HG03025 (cell line): ENCODE results near the gene NTRK2.

Experiments used
- ATAC-seq: cut with Tn5 transposase; IDR thresholded peaks from one replicate; pipeline ENCODE4 v1.9.1; 2021; ENCODE audit warnings: mild to moderate bottlenecking, moderate library complexity; ENCODE audit not compliant: unreplicated experiment, low FRiP score

NTRK2 gene

GRCh38 chr9:84773022-84773421 lies 103.5 kb downstream of the NTRK2 start:
- no peak for ATAC-seq

DNA sequence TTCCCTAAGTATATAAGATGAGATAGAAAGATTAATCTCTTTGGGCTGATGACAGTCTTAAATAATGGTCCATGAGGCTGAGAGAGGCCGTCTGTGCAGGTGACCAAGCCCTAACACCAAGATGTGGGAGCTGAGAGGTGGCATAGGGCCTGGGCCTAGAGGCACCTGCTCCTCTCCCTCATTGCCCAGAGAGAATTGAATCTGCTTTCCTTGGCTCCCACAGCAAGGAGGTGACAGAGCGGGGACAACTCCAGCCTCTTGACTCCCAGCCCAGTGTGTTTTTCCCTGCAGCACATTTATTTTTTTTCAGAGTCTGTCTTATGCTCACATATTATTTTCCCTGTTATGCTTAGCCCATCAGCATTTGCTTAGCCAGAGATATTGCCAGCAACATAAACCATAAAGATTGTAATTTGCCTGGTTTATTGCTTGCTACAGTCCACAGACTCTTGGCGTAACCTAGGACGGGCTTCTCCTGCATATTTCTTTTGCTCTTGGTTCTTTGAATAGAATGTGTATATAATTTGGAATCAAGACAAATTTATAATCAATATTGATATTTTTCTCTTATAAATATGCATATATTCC lies 105.6 kb downstream of the NTRK2 start:
- ATAC-seq: no peak

GRCh38 chr9:84778570-84778969 lies 109.0 kb downstream of the NTRK2 start:
- ATAC-seq: no peak

DNA sequence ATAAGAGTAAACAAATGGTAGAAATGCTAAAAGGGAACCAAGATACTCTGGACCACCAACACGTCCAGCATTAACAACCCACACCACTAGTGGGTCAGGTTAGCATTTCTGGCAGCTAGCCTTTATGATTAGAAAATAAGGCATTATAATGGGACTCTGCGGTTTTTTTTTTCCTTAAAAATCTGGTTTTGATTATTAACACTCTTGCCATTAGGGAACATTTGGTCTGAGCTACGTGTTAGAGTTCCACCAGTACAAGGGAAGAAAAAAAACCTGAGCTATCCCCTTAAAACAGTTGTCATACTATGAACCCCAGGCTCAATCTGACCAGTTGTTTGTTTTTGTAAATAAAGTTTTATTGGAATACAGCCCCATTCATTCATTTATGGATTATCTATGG lies 110.4 kb downstream of the NTRK2 start:
- no peak for ATAC-seq

- ATAC-seq: no peak
Observed at GRCh38 chr9:84780385-84780784, 110.9 kb downstream of the NTRK2 start.

DNA sequence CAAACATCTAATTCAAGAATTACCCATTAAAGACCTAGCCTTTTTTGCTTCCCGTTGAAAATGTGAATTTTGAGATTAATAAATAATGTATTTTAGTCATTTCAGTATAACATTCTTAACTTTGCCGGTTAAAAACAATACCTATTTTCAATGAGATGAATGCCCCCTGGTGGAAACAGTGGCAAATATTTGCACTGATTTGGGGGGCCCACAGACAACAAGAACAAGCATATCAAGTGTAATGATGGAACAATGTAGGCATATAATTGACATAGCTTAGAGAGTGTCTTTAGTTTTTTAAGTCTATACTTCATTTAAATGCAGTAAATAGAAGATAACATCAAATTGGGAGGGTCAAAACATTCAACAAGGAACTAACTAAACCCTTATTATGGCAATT lies 111.9 kb downstream of the NTRK2 start:
- ATAC-seq: no peak

DNA sequence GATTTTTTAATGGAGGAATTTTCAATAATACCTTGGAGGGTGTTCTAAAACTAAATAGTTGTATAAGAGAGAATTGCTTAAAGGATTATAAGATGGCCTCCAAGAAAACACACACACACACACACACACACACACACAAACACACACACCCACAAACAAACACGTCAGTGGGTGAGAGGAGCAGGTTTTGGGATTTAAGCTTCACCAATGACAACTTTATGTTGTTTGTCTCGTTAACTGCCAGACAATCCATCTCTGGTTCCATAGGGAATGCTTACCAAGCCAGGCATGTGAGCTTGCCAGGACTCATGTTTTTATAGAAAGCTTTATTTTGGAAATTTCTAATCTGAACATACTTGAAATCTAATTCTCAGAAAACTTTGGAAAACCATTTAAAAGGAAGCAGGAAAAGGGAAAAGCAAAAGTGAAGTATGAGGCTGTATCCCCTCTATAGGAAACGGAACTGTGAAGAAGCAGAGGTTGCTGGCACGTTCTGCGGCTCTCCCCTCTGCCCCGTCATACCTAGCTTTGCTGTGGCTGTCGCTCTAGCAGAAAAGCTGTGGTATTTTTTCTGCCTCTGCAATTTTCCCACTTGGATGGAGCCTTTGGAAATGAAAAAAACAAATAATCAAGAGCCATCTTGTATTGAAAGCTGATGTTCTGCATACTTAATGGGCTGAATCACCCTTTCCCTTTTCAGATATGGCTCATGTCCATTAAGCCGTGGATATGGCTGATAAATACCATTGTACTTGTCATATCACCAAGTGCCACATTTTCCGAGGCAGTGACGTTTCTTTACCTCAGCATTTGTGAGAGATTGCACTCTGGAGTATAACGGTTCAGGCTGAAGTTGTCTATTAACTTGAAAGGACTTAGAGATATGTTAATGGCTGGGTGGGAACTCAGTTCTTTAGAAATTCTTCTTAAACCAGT lies 112.7 kb downstream of the NTRK2 start:
- ATAC-seq: no peak

DNA sequence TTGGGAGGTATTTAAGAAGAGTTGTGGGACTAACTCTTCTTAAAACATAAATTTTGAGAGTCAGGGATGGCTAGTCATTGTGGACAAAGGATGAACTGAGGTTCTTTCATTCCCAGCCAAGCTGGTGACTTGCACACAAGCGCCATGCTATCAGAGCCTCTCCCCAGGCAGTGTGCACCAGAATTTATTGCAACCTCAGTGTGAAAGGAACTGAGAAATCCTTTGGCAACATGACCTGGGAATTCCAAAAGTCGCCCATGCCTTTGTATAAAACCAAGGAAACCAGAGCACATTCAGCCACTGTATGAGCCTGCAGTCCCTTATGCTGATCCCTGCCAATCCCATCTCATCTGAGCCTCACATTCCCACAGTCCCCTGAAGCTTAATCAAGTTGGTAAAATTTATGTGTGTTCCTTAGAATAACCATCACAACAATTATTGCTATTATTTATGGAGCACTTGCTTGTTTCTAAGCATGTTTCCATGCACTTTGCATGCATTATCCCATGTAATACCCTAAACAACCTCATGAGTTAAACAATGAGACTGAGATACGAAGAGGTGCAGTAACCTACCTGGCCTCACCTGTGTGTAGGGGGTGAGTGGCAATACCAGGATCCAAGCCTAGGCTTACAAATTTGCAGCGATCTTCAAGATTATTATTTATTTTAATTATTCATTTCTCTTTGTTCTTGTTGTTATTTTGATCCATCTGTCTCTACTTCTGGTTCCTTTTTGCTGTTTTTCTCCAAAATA lies 116.4 kb downstream of the NTRK2 start:
- no peak for ATAC-seq

GRCh38 chr9:84788803-84789462 lies 119.4 kb downstream of the NTRK2 start:
- no peak for ATAC-seq

DNA sequence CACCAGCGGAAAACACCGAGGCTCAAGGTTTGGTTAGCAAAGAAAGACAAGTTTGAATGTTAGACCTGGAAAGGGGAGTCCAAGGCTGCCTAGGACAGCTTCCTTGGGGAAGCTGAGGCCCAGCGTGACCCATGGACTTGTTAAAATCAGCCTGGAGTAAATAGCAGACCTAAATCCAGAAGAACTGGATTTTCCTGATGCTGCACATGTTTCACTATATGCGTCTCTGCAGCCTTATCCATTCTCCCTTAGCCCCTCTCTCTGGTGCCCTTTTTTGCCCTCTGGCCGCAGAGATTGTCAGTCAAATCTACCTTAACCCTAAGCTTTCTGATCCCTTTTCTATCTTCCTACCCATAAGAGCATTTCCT lies 119.9 kb downstream of the NTRK2 start:
- no peak for ATAC-seq

DNA sequence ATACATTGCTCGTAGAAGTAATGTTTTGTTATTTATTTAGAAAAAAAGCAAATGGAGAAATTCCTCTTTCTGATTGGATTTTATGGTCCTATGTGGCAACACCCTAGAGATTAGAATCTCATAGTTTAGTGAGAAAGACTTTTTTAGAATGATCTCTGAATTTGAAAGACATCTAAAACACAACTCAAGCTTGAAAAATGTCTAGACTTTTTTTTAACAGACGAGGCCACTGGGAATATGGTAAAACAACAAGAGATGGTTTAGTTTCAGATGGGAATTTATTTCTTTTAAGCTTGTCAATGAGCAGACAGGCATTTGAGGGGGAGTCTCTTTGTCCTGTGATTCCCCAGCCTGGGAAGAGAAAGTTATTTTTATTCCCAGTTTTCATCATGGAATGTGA lies 122.1 kb downstream of the NTRK2 start:
- ATAC-seq: no peak

DNA sequence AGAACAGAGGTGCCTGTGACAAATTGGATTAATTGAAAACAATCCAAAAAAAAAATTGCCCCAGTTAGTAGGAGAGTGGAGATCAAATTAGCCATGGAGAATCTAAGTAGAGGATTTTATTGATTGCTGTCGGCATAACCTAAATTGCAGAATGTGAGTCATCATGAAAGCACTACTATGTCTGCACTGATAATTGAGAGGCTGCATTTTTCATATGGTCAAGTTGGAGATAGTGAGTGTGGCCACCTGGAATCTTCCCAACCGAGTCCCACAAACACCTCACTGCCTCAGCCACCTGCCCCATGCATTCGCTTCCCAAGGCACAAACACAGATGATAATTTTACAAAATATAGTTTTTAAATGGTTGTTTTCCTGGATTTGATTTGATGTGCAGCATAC lies 123.7 kb downstream of the NTRK2 start:
- no peak for ATAC-seq

DNA sequence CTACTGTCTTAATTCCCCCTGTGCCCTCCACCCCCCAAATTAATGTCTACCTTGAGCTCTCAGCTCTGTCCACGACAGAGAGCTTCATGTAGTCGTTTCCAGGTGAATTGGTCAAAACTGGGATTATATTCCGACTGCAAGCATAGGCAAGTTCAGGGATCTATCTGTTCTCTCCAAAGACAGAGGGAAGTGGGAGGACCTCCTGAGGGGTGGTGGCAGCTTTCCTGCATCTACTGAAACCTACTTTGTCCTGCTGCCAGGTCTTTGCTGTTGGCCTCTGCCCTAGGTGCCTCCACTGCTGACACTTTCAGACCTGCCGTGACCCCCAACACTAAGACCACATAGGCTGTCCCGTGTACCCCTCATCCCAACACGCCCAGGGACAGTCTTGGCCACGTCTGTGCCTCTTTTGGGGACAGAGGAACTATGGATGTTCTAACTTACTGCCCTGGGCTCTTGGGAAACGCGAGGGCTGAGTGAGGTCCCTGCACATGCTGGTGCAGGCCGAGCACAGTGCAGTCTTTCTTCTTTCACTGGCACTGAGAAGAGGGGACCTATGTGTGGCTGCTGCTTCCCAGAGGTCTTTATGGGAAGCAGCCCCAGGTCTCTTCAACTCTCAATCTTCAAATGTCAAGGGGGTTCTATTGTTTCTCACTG lies 125.6 kb downstream of the NTRK2 start:
- no peak for ATAC-seq

DNA sequence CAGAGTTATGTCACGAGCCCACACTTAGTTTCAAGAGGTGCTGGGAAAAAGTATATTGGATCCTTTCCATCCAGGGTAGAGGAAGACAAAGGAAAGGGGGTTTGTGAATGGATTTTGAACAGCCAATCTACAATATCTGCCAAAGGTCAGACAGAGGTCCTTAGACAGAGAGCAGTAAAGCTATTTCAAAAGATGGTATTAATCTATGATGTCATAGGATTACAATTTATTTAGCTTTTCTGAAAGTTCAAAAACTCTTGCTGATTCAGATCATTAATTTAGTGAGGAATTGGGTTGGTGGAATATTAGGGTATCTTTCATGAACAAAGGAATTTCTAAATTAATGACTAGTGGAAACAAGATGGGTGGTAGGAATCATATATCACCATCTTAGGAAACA lies 126.9 kb downstream of the NTRK2 start:
- no peak for ATAC-seq

GRCh38 chr9:84799251-84799650 lies 129.7 kb downstream of the NTRK2 start:
- no peak for ATAC-seq

DNA sequence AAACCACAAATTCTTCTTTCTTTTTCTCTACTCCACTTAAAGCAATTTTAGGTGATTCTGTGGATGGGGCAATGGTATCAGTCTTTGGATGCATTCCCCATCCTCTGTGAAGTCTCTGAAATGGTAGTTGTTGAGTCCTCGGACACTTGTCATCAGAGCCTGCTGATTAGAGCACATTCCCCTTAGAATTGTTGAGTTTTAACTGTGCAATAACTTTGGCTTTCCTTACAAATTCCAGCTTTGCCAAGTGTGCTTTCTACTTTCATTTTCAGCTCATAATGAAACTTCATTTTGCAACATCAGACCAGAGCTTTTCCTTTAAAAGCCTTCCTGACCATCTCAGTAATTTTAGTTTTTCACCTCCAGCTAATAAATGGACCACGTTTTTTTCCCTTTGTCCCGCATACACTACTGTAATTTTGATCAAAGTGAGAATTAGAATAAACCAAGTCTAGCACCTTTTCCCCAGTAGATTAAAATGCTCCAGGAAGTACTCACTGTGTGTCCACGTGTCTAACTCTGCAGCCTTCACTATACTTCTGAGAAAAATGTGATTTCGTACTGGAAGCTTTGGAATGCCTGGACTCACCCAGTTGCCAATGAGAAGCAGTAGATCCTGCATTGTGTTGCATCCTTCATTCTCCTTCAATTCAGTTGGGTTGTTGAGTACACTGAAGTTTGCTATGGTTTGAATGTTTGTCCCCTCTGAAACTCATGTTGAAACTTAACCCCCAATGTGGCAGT lies 135.6 kb downstream of the NTRK2 start:
- no peak for ATAC-seq

DNA sequence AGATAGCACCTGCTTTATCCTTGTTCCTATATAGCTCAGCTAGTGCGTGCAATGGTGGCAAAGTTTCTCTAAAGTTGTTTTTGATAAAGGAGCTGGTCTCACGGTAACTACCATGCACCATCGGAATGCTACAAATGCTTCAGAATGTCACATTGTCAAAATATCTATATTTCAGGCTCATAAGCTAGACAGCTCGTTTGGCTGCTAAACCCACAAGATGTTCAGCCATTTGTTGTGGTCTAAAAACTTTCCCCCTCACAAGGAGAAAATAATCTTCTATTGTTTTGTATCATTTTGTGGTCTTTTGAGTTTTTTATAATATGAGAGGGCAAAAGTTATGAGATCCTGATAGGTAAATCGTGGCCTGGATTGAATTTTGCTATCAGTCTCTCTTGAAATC lies 137.9 kb downstream of the NTRK2 start:
- ATAC-seq: no peak

DNA sequence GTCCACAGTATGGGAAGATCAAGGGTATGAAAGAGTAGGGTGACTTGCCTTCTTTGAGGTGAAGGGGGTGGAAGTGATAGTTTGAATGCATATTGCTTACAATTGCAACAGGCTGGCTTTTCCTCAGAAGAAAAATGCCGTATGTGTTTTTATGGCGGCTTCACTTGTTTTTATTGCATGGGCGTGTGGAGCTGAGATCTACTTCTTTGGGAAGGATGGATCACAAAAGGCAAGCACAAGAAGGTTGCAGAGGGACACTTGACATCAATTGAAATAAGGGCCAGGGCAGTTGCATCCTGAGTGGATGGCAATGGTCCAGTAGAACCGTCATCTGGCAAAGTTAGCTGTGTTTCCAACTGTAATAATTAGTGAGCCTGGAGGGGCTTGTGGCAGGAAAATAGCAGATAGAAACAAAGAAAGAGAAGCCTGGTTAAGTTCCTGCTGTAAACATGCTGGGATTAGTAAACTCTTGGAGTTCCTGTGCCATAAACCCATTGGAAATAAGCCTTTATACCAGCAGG lies 138.4 kb downstream of the NTRK2 start:
- no peak for ATAC-seq

DNA sequence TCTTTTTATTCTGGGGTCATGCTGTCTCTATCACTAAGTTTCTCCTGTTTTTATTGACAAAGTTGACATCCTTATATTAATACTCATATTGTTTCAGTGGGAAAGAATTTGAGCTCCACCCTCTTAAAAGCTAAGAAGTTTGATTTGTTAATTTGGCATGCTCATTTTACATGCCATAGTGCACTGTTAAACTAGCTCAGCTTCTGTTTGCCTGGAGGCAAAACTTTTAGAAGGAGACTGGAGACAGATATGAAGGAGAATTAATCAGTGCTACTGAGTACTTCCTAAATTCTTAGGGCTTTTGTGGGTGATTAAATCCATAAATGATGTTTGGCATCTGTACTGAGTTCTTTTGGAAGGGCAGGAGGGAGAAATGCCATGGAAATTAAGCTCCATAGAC lies 138.9 kb downstream of the NTRK2 start:
- ATAC-seq: no peak
